OCI-LY1 (cell line): ENCODE data around the gene TMEM126B.
"Not testable (repeated sequence)": the region's sequence is repeated elsewhere in the genome, so short reads cannot be mapped to it uniquely, and the experiment has no call there.

Experiments
- CTCF ChIP-seq: fragments of 200-600 bp; sonication (generic), shearing (Covaris generic); IDR thresholded peaks from 2 replicates; pipeline ENCODE4 v1.5.1; 2017; ENCODE audit warnings: mild to moderate bottlenecking, antibody characterized with exemption, low read length, moderate library complexity, mixed read lengths
- EZH2 ChIP-seq: fragments of 200-600 bp; sonication (generic), shearing (Covaris generic); IDR thresholded peaks from 2 replicates; pipeline ENCODE4 v1.8.0; 2017; ENCODE audit warnings: borderline replicate concordance, mixed run types, mild to moderate bottlenecking, antibody characterized with exemption, low read length, moderate library complexity, mixed read lengths

- not testable (repeated sequence) for TF ChIP-seq EZH2, CTCF
Measured at GRCh38 chr11:85654343-85654742, 25.9 kb downstream of the TMEM126B start.
